ENCODE data around the gene GALNT6.

The GALNT6 gene

GRCh38 chr12:51392556-51393237 is 1.5 kb upstream of the GALNT6 start:
- H3K27ac ChIP-seq (ENCODE audit: low read depth, low read length), result no peak overlapping the region
- H3K9me3 ChIP-seq (ENCODE audit: control insufficient read depth, insufficient read depth, low read length), result no peaks in the 10 kb centered on the region
- peak overlapping the region; percentile 80 for H3K4me3 ChIP-seq (ENCODE audit: low read depth, low read length)
- H3K9ac ChIP-seq (ENCODE audit: low read depth, low read length), result peak overlapping the region; percentile 53; the same call in 1 of the 2 replicates
- H3K4me1 ChIP-seq (ENCODE audit: control insufficient read depth, insufficient read depth, low read length), result peaks cover 24% of the 10 kb centered on the region
- no peaks in the 10 kb centered on the region for H3K27me3 ChIP-seq (ENCODE audit: control insufficient read depth, insufficient read depth, low read length)
- peaks cover 15% of the 10 kb centered on the region for H3K36me3 ChIP-seq (ENCODE audit: control insufficient read depth, insufficient read depth, low read length)

GRCh38 chr12:51390891-51391282 is 319 bp downstream of the GALNT6 start:
- peak overlapping the region; percentile 44 for H3K27ac ChIP-seq (ENCODE audit: low read depth, low read length)
- H3K27me3 ChIP-seq (ENCODE audit: control insufficient read depth, insufficient read depth, low read length), result no peaks in the 10 kb centered on the region
- H3K9ac ChIP-seq (ENCODE audit: low read depth, low read length), result peak overlapping the region; percentile 75
- peaks cover 27% of the 10 kb centered on the region for H3K4me1 ChIP-seq (ENCODE audit: control insufficient read depth, insufficient read depth, low read length)
- no peaks in the 10 kb centered on the region for H3K9me3 ChIP-seq (ENCODE audit: control insufficient read depth, insufficient read depth, low read length)
- H3K4me3 ChIP-seq (ENCODE audit: low read depth, low read length), result peak overlapping the region; percentile 80
- H3K36me3 ChIP-seq (ENCODE audit: control insufficient read depth, insufficient read depth, low read length), result peaks cover 15% of the 10 kb centered on the region

- peak overlapping the region; percentile 44 for H3K27ac ChIP-seq (ENCODE audit: low read depth, low read length)
- peak overlapping the region; percentile 75; the same call in 1 of the 2 replicates for H3K9ac ChIP-seq (ENCODE audit: low read depth, low read length)
- H3K27me3 ChIP-seq (ENCODE audit: control insufficient read depth, insufficient read depth, low read length), result no peaks in the 10 kb centered on the region
- H3K36me3 ChIP-seq (ENCODE audit: control insufficient read depth, insufficient read depth, low read length), result peaks cover 15% of the 10 kb centered on the region
- H3K9me3 ChIP-seq (ENCODE audit: control insufficient read depth, insufficient read depth, low read length), result no peaks in the 10 kb centered on the region
- peak overlapping the region; percentile 80 for H3K4me3 ChIP-seq (ENCODE audit: low read depth, low read length)
- H3K4me1 ChIP-seq (ENCODE audit: control insufficient read depth, insufficient read depth, low read length), result peaks cover 27% of the 10 kb centered on the region
Measured at GRCh38 chr12:51390457-51390856, 749 bp downstream of the GALNT6 start.

- no peaks in the 10 kb centered on the region for H3K27me3 ChIP-seq (ENCODE audit: control insufficient read depth, insufficient read depth, low read length)
- no peak overlapping the region for H3K4me3 ChIP-seq (ENCODE audit: low read depth, low read length)
- H3K27ac ChIP-seq (ENCODE audit: low read depth, low read length), result no peak overlapping the region
- no peak overlapping the region for H3K9ac ChIP-seq (ENCODE audit: low read depth, low read length)
- peaks cover 27% of the 10 kb centered on the region for H3K4me1 ChIP-seq (ENCODE audit: control insufficient read depth, insufficient read depth, low read length)
- H3K36me3 ChIP-seq (ENCODE audit: control insufficient read depth, insufficient read depth, low read length), result peaks cover 13% of the 10 kb centered on the region
- H3K9me3 ChIP-seq (ENCODE audit: control insufficient read depth, insufficient read depth, low read length), result no peaks in the 10 kb centered on the region
Measured at GRCh38 chr12:51389302-51389999, 1.8 kb downstream of the GALNT6 start.

- H3K4me3 ChIP-seq (ENCODE audit: low read depth, low read length), result no peak overlapping the region
- H3K4me1 ChIP-seq (ENCODE audit: control insufficient read depth, insufficient read depth, low read length), result peaks cover 30% of the 10 kb centered on the region
- H3K36me3 ChIP-seq (ENCODE audit: control insufficient read depth, insufficient read depth, low read length), result peaks cover 7% of the 10 kb centered on the region
- H3K9ac ChIP-seq (ENCODE audit: low read depth, low read length), result no peak overlapping the region
- no peaks in the 10 kb centered on the region for H3K9me3 ChIP-seq (ENCODE audit: control insufficient read depth, insufficient read depth, low read length)
- H3K27ac ChIP-seq (ENCODE audit: low read depth, low read length), result no peak overlapping the region
- no peaks in the 10 kb centered on the region for H3K27me3 ChIP-seq (ENCODE audit: control insufficient read depth, insufficient read depth, low read length)
Measured at GRCh38 chr12:51388846-51389245, 2.4 kb downstream of the GALNT6 start.

GRCh38 chr12:51388069-51388799 is 3.0 kb downstream of the GALNT6 start:
- no peak overlapping the region for H3K4me3 ChIP-seq (ENCODE audit: low read depth, low read length)
- H3K27me3 ChIP-seq (ENCODE audit: control insufficient read depth, insufficient read depth, low read length), result no peaks in the 10 kb centered on the region
- H3K9ac ChIP-seq (ENCODE audit: low read depth, low read length), result no peak overlapping the region
- no peaks in the 10 kb centered on the region for H3K9me3 ChIP-seq (ENCODE audit: control insufficient read depth, insufficient read depth, low read length)
- H3K4me1 ChIP-seq (ENCODE audit: control insufficient read depth, insufficient read depth, low read length), result peaks cover 32% of the 10 kb centered on the region
- H3K27ac ChIP-seq (ENCODE audit: low read depth, low read length), result peak overlapping the region; percentile 42
- peaks cover under 1% of the 10 kb centered on the region; the same call in 1 of the 2 replicates for H3K36me3 ChIP-seq (ENCODE audit: control insufficient read depth, insufficient read depth, low read length)

GRCh38 chr12:51386351-51386750 is 4.9 kb downstream of the GALNT6 start:
- Histone ChIP-seq H3K27ac (ENCODE audit: low read depth, low read length) (no peak overlapping the region), H3K36me3 (ENCODE audit: control insufficient read depth, insufficient read depth, low read length) (peaks cover 15% of the 10 kb centered on the region; the same call in 1 of the 2 replicates), H3K4me3 (ENCODE audit: low read depth, low read length) (no peak overlapping the region), H3K4me1 (ENCODE audit: control insufficient read depth, insufficient read depth, low read length) (peaks cover 37% of the 10 kb centered on the region), H3K9me3 (ENCODE audit: control insufficient read depth, insufficient read depth, low read length) (no peaks in the 10 kb centered on the region), H3K9ac (ENCODE audit: low read depth, low read length) (no peak overlapping the region), H3K27me3 (ENCODE audit: control insufficient read depth, insufficient read depth, low read length) (no peaks in the 10 kb centered on the region)

GRCh38 chr12:51383269-51383905 is 7.8 kb downstream of the GALNT6 start:
- Histone ChIP-seq H3K9ac (ENCODE audit: low read depth, low read length) (no peak overlapping the region), H3K9me3 (ENCODE audit: control insufficient read depth, insufficient read depth, low read length) (no peaks in the 10 kb centered on the region), H3K27ac (ENCODE audit: low read depth, low read length) (no peak overlapping the region)

GRCh38 chr12:51382173-51382572 is 9.0 kb downstream of the GALNT6 start:
- Histone ChIP-seq H3K27ac (ENCODE audit: low read depth, low read length) (no peak overlapping the region), H3K4me3 (ENCODE audit: low read depth, low read length) (no peak overlapping the region), H3K36me3 (ENCODE audit: control insufficient read depth, insufficient read depth, low read length) (peaks cover 46% of the 10 kb centered on the region), H3K9ac (ENCODE audit: low read depth, low read length) (no peak overlapping the region), H3K4me1 (ENCODE audit: control insufficient read depth, insufficient read depth, low read length) (peaks cover 15% of the 10 kb centered on the region; the same call in 1 of the 2 replicates), H3K9me3 (ENCODE audit: control insufficient read depth, insufficient read depth, low read length) (no peaks in the 10 kb centered on the region), H3K27me3 (ENCODE audit: control insufficient read depth, insufficient read depth, low read length) (no peaks in the 10 kb centered on the region)

More at GRCh38 chr12:51383269-51383905, 7.8 kb downstream of the GALNT6 start:
- Histone ChIP-seq H3K27me3 (ENCODE audit: control insufficient read depth, insufficient read depth, low read length) (no peaks in the 10 kb centered on the region), H3K36me3 (ENCODE audit: control insufficient read depth, insufficient read depth, low read length) (peaks cover 37% of the 10 kb centered on the region), H3K4me3 (ENCODE audit: low read depth, low read length) (no peak overlapping the region), H3K4me1 (ENCODE audit: control insufficient read depth, insufficient read depth, low read length) (peaks cover 25% of the 10 kb centered on the region)

- Histone ChIP-seq H3K9me3 (ENCODE audit: control insufficient read depth, insufficient read depth, low read length) (no peaks in the 10 kb centered on the region), H3K27me3 (ENCODE audit: control insufficient read depth, insufficient read depth, low read length) (no peaks in the 10 kb centered on the region), H3K4me1 (ENCODE audit: control insufficient read depth, insufficient read depth, low read length) (peaks cover 15% of the 10 kb centered on the region; the same call in 1 of the 2 replicates), H3K9ac (ENCODE audit: low read depth, low read length) (no peak overlapping the region), H3K4me3 (ENCODE audit: low read depth, low read length) (no peak overlapping the region), H3K36me3 (ENCODE audit: control insufficient read depth, insufficient read depth, low read length) (peaks cover 53% of the 10 kb centered on the region), H3K27ac (ENCODE audit: low read depth, low read length) (no peak overlapping the region)
Measured at GRCh38 chr12:51381226-51382079, 9.8 kb downstream of the GALNT6 start.
